NB4 (cell line): ENCODE measurements around the gene MRPL43.

Experiments
- DNase-seq: peaks from one replicate; pipeline ENCODE4 v3.0.0; 2010; ENCODE audit warnings: low read depth
- H3K4me3 ChIP-seq: one replicate; pipeline ENCODE4 v1.5.1; 2011; ENCODE audit warnings: mild to moderate bottlenecking, low read depth, low read length, moderate library complexity
- CTCF ChIP-seq: IDR thresholded peaks from one replicate; pipeline ENCODE4 v1.5.1; 2012; ENCODE audit warnings: low read depth, low read length
- MAX ChIP-seq: IDR thresholded peaks from 2 replicates; pipeline ENCODE4 v1.6.1; 2011; ENCODE audit warnings: low read depth, low read length
- MYC ChIP-seq: IDR thresholded peaks from 2 replicates; pipeline ENCODE4 v1.6.1; 2011; ENCODE audit warnings: low read depth, low read length
- POLR2A ChIP-seq: IDR thresholded peaks from 2 replicates; pipeline ENCODE4 v1.6.1; 2011; ENCODE audit warnings: mild to moderate bottlenecking; ENCODE audit not compliant: insufficient read length; ENCODE audit errors: extremely low read depth

MRPL43 gene

GRCh38 chr10:100985336-100985735 is 2.0 kb downstream of the MRPL43 start:
- H3K4me3 ChIP-seq: no peak overlapping the region
- TF ChIP-seq CTCF (no peak), MYC (no peak), POLR2A (no peak), MAX (no peak)
- no peak for DNase-seq

GRCh38 chr10:100984672-100985177 is 2.6 kb downstream of the MRPL43 start:
- no peak overlapping the region for H3K4me3 ChIP-seq
- no peak for TF ChIP-seq MYC
- TF ChIP-seq MAX: no peak
- TF ChIP-seq POLR2A: no peak
- no peak for TF ChIP-seq CTCF
- no peak for DNase-seq

- TF ChIP-seq MAX: no peak
- no peak for TF ChIP-seq CTCF
- no peak for TF ChIP-seq POLR2A
- TF ChIP-seq MYC: no peak
- no peak overlapping the region for H3K4me3 ChIP-seq
- DNase-seq: no peak
Observed at GRCh38 chr10:100983868-100984671, 3.2 kb downstream of the MRPL43 start.

- TF ChIP-seq MAX: no peak
- TF ChIP-seq POLR2A: no peak
- no peak for TF ChIP-seq CTCF
- no peak for TF ChIP-seq MYC
- no peak overlapping the region for H3K4me3 ChIP-seq
- no peak for DNase-seq
Observed at GRCh38 chr10:100982916-100983830, 4.1 kb downstream of the MRPL43 start.

- H3K4me3 ChIP-seq: no peak overlapping the region
- TF ChIP-seq POLR2A (no peak), CTCF (no peak), MYC (no peak), MAX (no peak)
- no peak for DNase-seq
Observed at GRCh38 chr10:100981178-100981772, 6.0 kb downstream of the MRPL43 start.
